ENCODE data around the gene SMC3.

- TF ChIP-seq CTCF (IDR thresholded peaks at IDR 0.05) (peak; percentile 33 to 78 (median 78)), POLR2AphosphoS5 (IDR thresholded peaks at IDR 0.05) (peak; percentile 43), POLR2A (IDR thresholded peaks at IDR 0.05) (no peak)
These were observed 20.2 kb upstream of the SMC3 start for GRCh38 chr10:110547139-110547761.
